ENCODE data around the gene NR1I2.

NR1I2 gene

DNA sequence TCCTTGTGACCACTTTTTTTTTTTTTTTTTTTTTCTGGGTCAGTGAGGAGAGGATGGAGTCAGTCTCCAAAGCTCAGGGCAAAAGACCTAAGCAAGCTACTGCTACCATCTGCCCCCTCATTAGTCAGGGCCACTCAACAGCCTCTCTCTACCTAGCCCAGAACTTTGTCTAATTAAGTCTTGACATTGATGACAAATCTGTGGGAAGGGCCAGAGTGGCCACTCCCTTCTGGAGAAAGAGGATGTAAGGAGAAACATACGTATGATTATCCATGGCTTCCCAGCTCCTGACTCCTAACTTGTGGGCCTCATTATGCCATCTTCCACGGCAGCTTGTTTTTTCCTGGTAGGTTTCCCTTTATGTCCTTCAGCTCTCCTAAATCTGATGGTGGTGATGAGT is 37.9 kb downstream of the NR1I2 start:
- H3K27ac ChIP-seq (ENCODE audit: low read depth, low read length) = no peak overlapping the region
- no peaks in the 10 kb centered on the region for H3K9me3 ChIP-seq (ENCODE audit: control insufficient read depth, insufficient read depth, low read length)

DNA sequence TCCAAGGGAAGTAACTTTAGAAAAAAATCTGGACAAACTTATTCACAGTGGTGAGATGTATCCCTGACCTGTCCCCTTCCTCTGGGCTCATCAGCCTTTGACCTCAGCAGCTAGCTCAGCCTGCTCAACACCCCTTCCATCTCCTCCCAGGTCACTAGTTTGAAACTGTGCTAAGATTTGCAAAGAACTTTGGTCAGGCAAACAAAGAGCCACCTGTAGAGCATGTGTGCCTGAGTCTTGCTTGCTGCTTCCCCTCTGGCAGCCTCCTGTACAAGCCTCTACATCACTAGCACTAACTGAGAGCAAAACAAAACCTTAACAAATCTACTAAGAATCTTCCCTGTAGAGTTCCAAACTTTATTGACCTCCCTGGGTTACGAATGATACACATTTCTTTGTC is 43.9 kb downstream of the NR1I2 start:
- no peaks in the 10 kb centered on the region for H3K4me1 ChIP-seq (ENCODE audit: control insufficient read depth, low read length)
- no peaks in the 10 kb centered on the region for H4K20me1 ChIP-seq (ENCODE audit: control insufficient read depth, insufficient read depth, low read depth, low read length)
- H3K79me2 ChIP-seq (ENCODE audit: control insufficient read depth, low read length) = no peaks in the 10 kb centered on the region
- no peak overlapping the region for H3K4me3 ChIP-seq (ENCODE audit: low read length)
- no peaks in the 10 kb centered on the region for H3K36me3 ChIP-seq (ENCODE audit: control insufficient read depth, low read length)
- TF ChIP-seq, protein P1, sequence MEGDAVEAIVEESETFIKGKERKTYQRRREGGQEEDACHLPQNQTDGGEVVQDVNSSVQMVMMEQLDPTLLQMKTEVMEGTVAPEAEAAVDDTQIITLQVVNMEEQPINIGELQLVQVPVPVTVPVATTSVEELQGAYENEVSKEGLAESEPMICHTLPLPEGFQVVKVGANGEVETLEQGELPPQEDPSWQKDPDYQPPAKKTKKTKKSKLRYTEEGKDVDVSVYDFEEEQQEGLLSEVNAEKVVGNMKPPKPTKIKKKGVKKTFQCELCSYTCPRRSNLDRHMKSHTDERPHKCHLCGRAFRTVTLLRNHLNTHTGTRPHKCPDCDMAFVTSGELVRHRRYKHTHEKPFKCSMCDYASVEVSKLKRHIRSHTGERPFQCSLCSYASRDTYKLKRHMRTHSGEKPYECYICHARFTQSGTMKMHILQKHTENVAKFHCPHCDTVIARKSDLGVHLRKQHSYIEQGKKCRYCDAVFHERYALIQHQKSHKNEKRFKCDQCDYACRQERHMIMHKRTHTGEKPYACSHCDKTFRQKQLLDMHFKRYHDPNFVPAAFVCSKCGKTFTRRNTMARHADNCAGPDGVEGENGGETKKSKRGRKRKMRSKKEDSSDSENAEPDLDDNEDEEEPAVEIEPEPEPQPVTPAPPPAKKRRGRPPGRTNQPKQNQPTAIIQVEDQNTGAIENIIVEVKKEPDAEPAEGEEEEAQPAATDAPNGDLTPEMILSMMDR (IDR thresholded peaks at IDR 0.05; ENCODE audit: low read depth, low read length, poor library complexity, severe bottlenecking) = no peak
- TF ChIP-seq EZH2phosphoT487 (IDR thresholded peaks at IDR 0.05; ENCODE audit: borderline replicate concordance, low read length) = no peak
- no peaks in the 10 kb centered on the region for H3K27me3 ChIP-seq (ENCODE audit: control insufficient read depth, low read length)
- H3K9me3 ChIP-seq (ENCODE audit: control insufficient read depth, insufficient read depth, low read length) = no peaks in the 10 kb centered on the region
- no peak overlapping the region for H3K27ac ChIP-seq (ENCODE audit: low read depth, low read length)
- no peak overlapping the region for H3K4me2 ChIP-seq (ENCODE audit: low read length)
- no peaks in the 10 kb centered on the region for H3K9me2 ChIP-seq (replicated peaks; ENCODE audit: control insufficient read depth, low read length)
- peaks cover 7% of the 10 kb centered on the region for H3F3A ChIP-seq (ENCODE audit: control insufficient read depth, insufficient read depth)

More for the DNA sequence above, 37.9 kb downstream of the NR1I2 start:
- H3K36me3 ChIP-seq (ENCODE audit: control insufficient read depth, low read length) = no peaks in the 10 kb centered on the region
- TF ChIP-seq, protein P1 (IDR thresholded peaks at IDR 0.05; ENCODE audit: low read depth, low read length, poor library complexity, severe bottlenecking) = no peak
- no peak for TF ChIP-seq EZH2phosphoT487 (IDR thresholded peaks at IDR 0.05; ENCODE audit: borderline replicate concordance, low read length)
- H3K9me2 ChIP-seq (replicated peaks; ENCODE audit: control insufficient read depth, low read length) = no peaks in the 10 kb centered on the region
- no peaks in the 10 kb centered on the region for H4K20me1 ChIP-seq (ENCODE audit: control insufficient read depth, insufficient read depth, low read depth, low read length)
- H3K27me3 ChIP-seq (ENCODE audit: control insufficient read depth, low read length) = no peaks in the 10 kb centered on the region
- H3F3A ChIP-seq (ENCODE audit: control insufficient read depth, insufficient read depth) = peaks cover 7% of the 10 kb centered on the region
- H3K79me2 ChIP-seq (ENCODE audit: control insufficient read depth, low read length) = no peaks in the 10 kb centered on the region
- no peak overlapping the region for H3K4me2 ChIP-seq (ENCODE audit: low read length)
- no peak overlapping the region for H3K4me3 ChIP-seq (ENCODE audit: low read length)
- no peaks in the 10 kb centered on the region for H3K4me1 ChIP-seq (ENCODE audit: control insufficient read depth, low read length)

DNA sequence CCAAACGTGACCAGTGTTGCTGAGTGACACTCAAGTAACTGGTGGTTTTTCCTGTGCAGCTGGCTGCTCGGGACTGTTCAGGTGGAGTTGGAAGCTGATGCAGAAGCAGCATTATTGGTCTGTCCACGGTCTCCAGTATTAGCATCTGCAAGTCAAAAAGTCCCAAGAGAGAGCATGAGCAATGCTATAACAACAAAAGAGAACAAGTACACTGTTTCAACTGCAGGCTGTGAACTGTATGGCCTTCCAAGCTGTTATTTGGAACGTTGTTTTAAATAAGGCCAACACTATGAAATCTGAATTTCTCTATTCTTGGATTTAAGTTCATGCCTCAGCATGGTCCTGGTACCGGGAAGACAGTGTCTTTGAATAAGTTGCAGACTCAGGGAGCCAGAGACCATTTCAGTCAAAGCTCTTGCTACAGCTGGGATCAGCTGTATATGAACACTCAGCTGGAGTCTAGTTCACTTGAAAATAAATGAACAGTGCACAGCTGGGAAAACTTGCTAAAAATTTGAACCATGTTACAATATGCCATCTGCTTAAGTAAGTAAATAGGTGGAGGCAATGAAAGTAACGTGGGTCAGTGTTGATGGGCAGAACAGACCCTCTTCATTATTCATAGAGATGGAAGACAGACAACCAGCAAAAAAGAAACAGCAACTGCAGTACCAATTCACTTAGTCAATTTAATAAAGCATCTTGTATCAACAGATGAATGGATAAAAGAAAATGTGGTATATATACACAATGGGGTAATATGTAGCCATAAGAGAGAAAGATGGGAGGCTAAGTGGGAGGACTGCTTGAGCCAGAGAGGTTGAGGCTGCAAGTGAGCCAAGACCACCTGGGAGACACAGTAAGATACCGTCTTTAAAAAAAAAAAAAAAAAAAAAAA is 45.1 kb downstream of the NR1I2 start:
- H3K27ac ChIP-seq (ENCODE audit: low read depth, low read length) = no peak overlapping the region
- no peaks in the 10 kb centered on the region for H4K20me1 ChIP-seq (ENCODE audit: control insufficient read depth, insufficient read depth, low read depth, low read length)
- H3K9me3 ChIP-seq (ENCODE audit: control insufficient read depth, insufficient read depth, low read length) = no peaks in the 10 kb centered on the region
- TF ChIP-seq, protein P1 (IDR thresholded peaks at IDR 0.05; ENCODE audit: low read depth, low read length, poor library complexity, severe bottlenecking) = no peak
- TF ChIP-seq EZH2phosphoT487 (IDR thresholded peaks at IDR 0.05; ENCODE audit: borderline replicate concordance, low read length) = no peak
- H3K36me3 ChIP-seq (ENCODE audit: control insufficient read depth, low read length) = no peaks in the 10 kb centered on the region
- H3K4me3 ChIP-seq (ENCODE audit: low read length) = no peak overlapping the region
- no peaks in the 10 kb centered on the region for H3K9me2 ChIP-seq (replicated peaks; ENCODE audit: control insufficient read depth, low read length)
- no peaks in the 10 kb centered on the region for H3K79me2 ChIP-seq (ENCODE audit: control insufficient read depth, low read length)
- no peak overlapping the region for H3K4me2 ChIP-seq (ENCODE audit: low read length)
- no peaks in the 10 kb centered on the region for H3K27me3 ChIP-seq (ENCODE audit: control insufficient read depth, low read length)
- H3K4me1 ChIP-seq (ENCODE audit: control insufficient read depth, low read length) = no peaks in the 10 kb centered on the region
- peaks cover 4% of the 10 kb centered on the region; the same call in 1 of the 2 replicates for H3F3A ChIP-seq (ENCODE audit: control insufficient read depth, insufficient read depth)
